ENCODE results near the gene SNX32.

The SNX32 gene

GRCh38 chr11:65899356-65900124 lies 65.8 kb downstream of the SNX32 start:
- peak in 1 of 2 donors; percentile 50 for DNase-seq (ENCODE audit: low read depth in 2 of 2)

- peak; percentile 75 to 85 for DNase-seq (ENCODE audit: low read depth in 2 of 2)
These were observed 66.5 kb downstream of the SNX32 start, which contains the start of gene FOSL1 for GRCh38 chr11:65900125-65900898. Gene FOSL1, minus strand, starts transcription at chr11:65900388. Its CDS starts 49 bp downstream, at chr11:65900339.

GRCh38 chr11:65900899-65901180 lies 67.1 kb downstream of the SNX32 start:
- no peak for DNase-seq (ENCODE audit: low read depth in 2 of 2)

- DNase-seq (ENCODE audit: low read depth in 2 of 2), result no peak
These were observed 69.3 kb downstream of the SNX32 start for GRCh38 chr11:65903068-65903481.
